ENCODE measurements around the gene GABBR2. TPM values are rescaled to one million over a fixed set of nuclear protein-coding genes. Genes with fewer than 3 reads are reported as not detected.

Gene GABBR2
- total RNA-seq, 4 donors from 2014 or later, result 2.4 to 13.6 (median 10.0) TPM

GRCh38 chr9:98318834-98319478 is 389.8 kb downstream of the GABBR2 start:
- Histone ChIP-seq H3K4me1 (no peaks in the 10 kb centered on the region), H3K36me3 (no peaks in the 10 kb centered on the region), H3K9me3 (no peaks in the 10 kb centered on the region), H3K27me3 (no peaks in the 10 kb centered on the region), H3K4me3 (replicated peaks in 1 of 3) (no peak overlapping the region), H3K27ac (no peak overlapping the region)
- TF ChIP-seq POLR2A (IDR thresholded peaks at IDR 0.05) (no peak), CTCF (IDR thresholded peaks at IDR 0.05) (no peak)
- intact Hi-C loops (cut with DNase I), result loop anchor here (5.0 to 10.0 kb wide), 3 partner anchors 246 to 466 kb away; partner anchors contain the start of gene GABBR2
- 73 to 89% methylated on average over 5 of the region's 5 CpGs for WGBS, 2 donors
- no peak for DNase-seq

GRCh38 chr9:98318041-98318790 is 390.5 kb downstream of the GABBR2 start:
- intact Hi-C loops (cut with DNase I), result loop anchor here (5.0 to 10.0 kb wide), 3 partner anchors 247 to 467 kb away; partner anchors contain the start of gene GABBR2
- H3K4me3 ChIP-seq (replicated peaks in 1 of 3), result no peak overlapping the region

GRCh38 chr9:98317134-98317857 is 391.4 kb downstream of the GABBR2 start:
- H3K4me1 ChIP-seq, result no peaks in the 10 kb centered on the region
- DNase-seq, result no peak
- WGBS, 2 donors, result 71 to 78% methylated on average over 13 to 14 of the region's 14 CpGs
- intact Hi-C loops (cut with DNase I), result loop anchor here (5.0 to 10.0 kb wide), 3 partner anchors 248 to 468 kb away; partner anchors contain the start of gene GABBR2
- no peaks in the 10 kb centered on the region for H3K36me3 ChIP-seq
- H3K27ac ChIP-seq, result no peak overlapping the region
- H3K27me3 ChIP-seq, result no peaks in the 10 kb centered on the region
- TF ChIP-seq CTCF (IDR thresholded peaks at IDR 0.05) (no peak), POLR2A (IDR thresholded peaks at IDR 0.05) (no peak)
- H3K9me3 ChIP-seq, result no peaks in the 10 kb centered on the region
- H3K4me3 ChIP-seq (replicated peaks in 1 of 3), result no peak overlapping the region

More at GRCh38 chr9:98318041-98318790, 390.5 kb downstream of the GABBR2 start:
- DNase-seq, result no peak
- H3K9me3 ChIP-seq, result no peaks in the 10 kb centered on the region
- 89 to 91% methylated on average over 15 to 17 of the region's 17 CpGs for WGBS, 2 donors
- H3K4me1 ChIP-seq, result no peaks in the 10 kb centered on the region
- no peak for TF ChIP-seq CTCF (IDR thresholded peaks at IDR 0.05)
- TF ChIP-seq POLR2A (IDR thresholded peaks at IDR 0.05), result no peak
- H3K27ac ChIP-seq, result no peak overlapping the region
- H3K27me3 ChIP-seq, result no peaks in the 10 kb centered on the region
- H3K36me3 ChIP-seq, result no peaks in the 10 kb centered on the region

GRCh38 chr9:98316445-98317133 is 392.1 kb downstream of the GABBR2 start:
- DNase-seq, result no peak
- intact Hi-C loops (cut with DNase I), result loop anchor here (5.0 to 10.0 kb wide), 3 partner anchors 248 to 468 kb away; partner anchors contain the start of gene GABBR2

More at GRCh38 chr9:98316445-98317133, 392.1 kb downstream of the GABBR2 start:
- Histone ChIP-seq H3K4me3 (replicated peaks in 1 of 3) (no peak overlapping the region), H3K4me1 (no peaks in the 10 kb centered on the region), H3K36me3 (no peaks in the 10 kb centered on the region), H3K27ac (no peak overlapping the region), H3K27me3 (no peaks in the 10 kb centered on the region), H3K9me3 (no peaks in the 10 kb centered on the region)
- WGBS, 2 donors, result 88% methylated on average over 9 of the region's 9 CpGs
- no peak for TF ChIP-seq POLR2A (IDR thresholded peaks at IDR 0.05)
- no peak for TF ChIP-seq CTCF (IDR thresholded peaks at IDR 0.05)
